ENCODE results near the gene ZNF724.

DNA sequence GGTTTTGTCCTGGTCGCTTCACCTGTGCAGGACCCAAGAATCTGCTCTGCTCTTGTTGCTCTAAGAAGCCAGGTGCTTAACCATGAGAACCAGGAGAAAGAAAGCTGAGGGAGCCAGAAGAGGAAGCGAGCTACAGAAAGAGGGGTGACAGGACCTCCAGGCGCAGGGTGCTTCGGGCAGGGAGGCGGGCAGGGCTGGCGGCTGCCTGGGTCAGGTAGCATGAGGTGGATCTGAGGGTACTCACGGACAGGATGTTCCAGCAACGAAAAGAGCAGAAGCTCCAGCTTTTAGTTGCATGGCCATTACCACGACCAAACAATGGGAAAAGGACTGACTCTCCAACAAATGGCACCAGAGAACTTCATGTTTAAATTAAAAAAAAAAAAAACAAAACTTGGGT is 59.9 kb downstream of the ZNF724 start:
- TF ChIP-seq, protein P1, sequence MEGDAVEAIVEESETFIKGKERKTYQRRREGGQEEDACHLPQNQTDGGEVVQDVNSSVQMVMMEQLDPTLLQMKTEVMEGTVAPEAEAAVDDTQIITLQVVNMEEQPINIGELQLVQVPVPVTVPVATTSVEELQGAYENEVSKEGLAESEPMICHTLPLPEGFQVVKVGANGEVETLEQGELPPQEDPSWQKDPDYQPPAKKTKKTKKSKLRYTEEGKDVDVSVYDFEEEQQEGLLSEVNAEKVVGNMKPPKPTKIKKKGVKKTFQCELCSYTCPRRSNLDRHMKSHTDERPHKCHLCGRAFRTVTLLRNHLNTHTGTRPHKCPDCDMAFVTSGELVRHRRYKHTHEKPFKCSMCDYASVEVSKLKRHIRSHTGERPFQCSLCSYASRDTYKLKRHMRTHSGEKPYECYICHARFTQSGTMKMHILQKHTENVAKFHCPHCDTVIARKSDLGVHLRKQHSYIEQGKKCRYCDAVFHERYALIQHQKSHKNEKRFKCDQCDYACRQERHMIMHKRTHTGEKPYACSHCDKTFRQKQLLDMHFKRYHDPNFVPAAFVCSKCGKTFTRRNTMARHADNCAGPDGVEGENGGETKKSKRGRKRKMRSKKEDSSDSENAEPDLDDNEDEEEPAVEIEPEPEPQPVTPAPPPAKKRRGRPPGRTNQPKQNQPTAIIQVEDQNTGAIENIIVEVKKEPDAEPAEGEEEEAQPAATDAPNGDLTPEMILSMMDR (IDR thresholded peaks at IDR 0.05) = no peak
- TF ChIP-seq POLR2AphosphoS5 (IDR thresholded peaks at IDR 0.05) = no peak
